ENCODE results near the gene TRIM52.

The TRIM52 gene

GRCh38 chr5:181233801-181234454, 27.0 kb downstream of the TRIM52 start:
- DNase-seq (ENCODE audit: low read depth): no peak

- DNase-seq (ENCODE audit: low read depth): no peak
Observed at GRCh38 chr5:181233088-181233800, 27.7 kb downstream of the TRIM52 start.

- no peak for DNase-seq (ENCODE audit: low read depth)
Observed at GRCh38 chr5:181232593-181232992, 28.4 kb downstream of the TRIM52 start.

- no peak for DNase-seq (ENCODE audit: low read depth)
Observed at GRCh38 chr5:181231432-181231831, 29.5 kb downstream of the TRIM52 start.

GRCh38 chr5:181230551-181230950, 30.4 kb downstream of the TRIM52 start:
- no peak for DNase-seq (ENCODE audit: low read depth)

GRCh38 chr5:181229996-181230395, 30.9 kb downstream of the TRIM52 start:
- no peak for DNase-seq (ENCODE audit: low read depth)

- no peak for DNase-seq (ENCODE audit: low read depth)
Observed at GRCh38 chr5:181224390-181225229, 36.3 kb downstream of the TRIM52 start.

GRCh38 chr5:181223729-181224389, 37.1 kb downstream of the TRIM52 start:
- no peak for DNase-seq (ENCODE audit: low read depth)

GRCh38 chr5:181223058-181223728, 37.8 kb downstream of the TRIM52 start, which contains the start of gene TRIM41:
TRIM41 (plus strand) TSS chr5:181223281; CDS start chr5:181224000, 719 bp downstream.
- peak; percentile 94 for DNase-seq (ENCODE audit: low read depth)

- no peak for DNase-seq (ENCODE audit: low read depth)
Observed at GRCh38 chr5:181222630-181223057, 38.3 kb downstream of the TRIM52 start.

GRCh38 chr5:181221792-181222629, 38.9 kb downstream of the TRIM52 start:
- DNase-seq (ENCODE audit: low read depth): peak; percentile 88

GRCh38 chr5:181221105-181221791, 39.7 kb downstream of the TRIM52 start:
- DNase-seq (ENCODE audit: low read depth): peak; percentile 74

GRCh38 chr5:181220178-181220515, 40.8 kb downstream of the TRIM52 start:
- DNase-seq (ENCODE audit: low read depth): no peak

- no peak for DNase-seq (ENCODE audit: low read depth)
Observed at GRCh38 chr5:181219262-181220177, 41.4 kb downstream of the TRIM52 start.

GRCh38 chr5:181218795-181219124, 42.2 kb downstream of the TRIM52 start:
- DNase-seq (ENCODE audit: low read depth): no peak

GRCh38 chr5:181217803-181218062, 43.2 kb downstream of the TRIM52 start:
- DNase-seq (ENCODE audit: low read depth): peak; percentile 70

GRCh38 chr5:181217111-181217802, 43.7 kb downstream of the TRIM52 start:
- no peak for DNase-seq (ENCODE audit: low read depth)

All from CMK (cell line).